Measurements from ENCODE around the gene SMAD6.

Gene SMAD6

DNA sequence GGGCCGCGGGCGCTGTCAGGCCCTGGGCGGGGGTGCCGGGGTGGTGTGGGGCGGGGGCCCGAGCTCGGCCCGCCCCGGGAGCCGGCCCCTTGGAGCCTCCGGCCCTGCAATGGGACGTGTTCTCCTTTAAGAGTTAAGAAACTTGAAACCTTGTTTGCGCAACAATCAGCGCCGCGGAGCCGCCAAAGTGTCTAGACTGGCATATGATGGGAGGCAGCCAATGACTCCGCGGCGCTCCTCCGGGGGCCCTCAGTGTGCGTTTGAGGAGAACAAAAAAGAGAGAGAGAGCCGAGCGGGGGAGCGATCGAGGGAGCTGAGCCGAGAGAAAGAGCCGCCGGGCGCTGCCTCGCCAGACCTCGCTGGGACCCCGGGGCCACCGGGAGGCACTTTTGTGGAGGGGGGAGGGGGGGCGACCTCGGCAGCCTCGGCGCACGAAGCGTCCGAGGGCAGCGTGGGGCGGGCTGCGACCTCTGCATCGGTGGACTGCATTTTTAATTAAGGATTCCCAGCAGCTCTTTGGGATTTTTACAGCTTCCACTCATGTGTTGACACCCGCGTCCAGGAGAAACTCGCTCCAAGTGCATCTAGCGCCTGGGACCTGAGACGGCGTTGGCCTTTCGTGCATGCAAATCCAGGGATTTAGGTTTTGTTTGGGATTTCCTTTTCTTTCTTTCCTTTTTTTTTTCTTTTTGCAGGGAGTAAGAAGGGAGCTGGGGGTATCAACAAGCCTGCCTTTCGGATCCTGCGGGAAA, at the start of gene SMAD6:
Gene SMAD6 (plus strand): TSS at position 202 of the 752 bp plus-strand sequence. CDS start 1,023 bp downstream, outside the sequence.
- peak; percentile 33 for DNase-seq (ENCODE audit: low read depth, low spot score)

GRCh38 chr15:66652806-66653205, 49.2 kb upstream of the SMAD6 start:
- no peak for DNase-seq (ENCODE audit: low read depth, low spot score)

- DNase-seq (ENCODE audit: low read depth, low spot score), result no peak
These were observed 48.6 kb upstream of the SMAD6 start for GRCh38 chr15:66653398-66653797.

GRCh38 chr15:66653852-66654251, 48.2 kb upstream of the SMAD6 start:
- DNase-seq (ENCODE audit: low read depth, low spot score), result no peak

DNA sequence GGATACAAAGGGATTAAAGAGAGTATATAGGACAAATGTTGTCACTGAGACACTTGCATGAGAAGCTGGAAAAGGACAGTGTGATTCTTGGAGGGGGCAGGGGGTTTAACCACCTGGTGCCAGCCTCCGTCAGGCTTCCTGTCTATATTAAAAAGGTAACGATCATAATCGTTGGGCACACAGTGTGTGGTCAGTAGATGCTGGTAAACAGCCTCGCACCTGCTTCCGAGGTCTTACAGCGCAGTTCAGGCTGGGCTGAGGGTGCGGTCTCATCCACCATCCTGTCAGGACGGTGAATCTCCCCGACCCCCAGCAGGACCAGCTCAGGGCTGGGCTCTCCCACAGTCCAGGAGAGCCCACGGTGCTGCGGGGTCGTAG, 47.7 kb upstream of the SMAD6 start:
- DNase-seq (ENCODE audit: low read depth, low spot score), result no peak

GRCh38 chr15:66654739-66655375, 47.2 kb upstream of the SMAD6 start:
- no peak for DNase-seq (ENCODE audit: low read depth, low spot score)

DNA sequence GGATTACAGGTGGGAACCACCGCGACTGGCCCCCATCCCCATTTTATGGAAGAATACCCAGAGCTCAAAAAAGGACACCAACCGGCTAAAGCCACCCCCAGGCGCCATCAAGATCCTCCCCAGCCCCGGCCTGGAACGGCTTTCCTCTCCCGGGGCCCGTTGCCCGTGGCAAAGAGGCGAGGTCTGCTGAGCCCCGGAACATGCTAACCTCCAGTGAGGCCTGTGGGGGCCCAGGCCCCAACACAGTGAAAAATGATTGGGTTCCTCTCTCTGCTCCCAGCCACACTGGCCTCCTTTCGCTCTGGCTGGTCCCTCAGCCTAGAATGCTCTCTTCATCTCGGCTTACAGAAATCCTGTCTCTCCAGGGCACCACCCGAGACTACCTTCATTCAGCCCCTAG, 46.5 kb upstream of the SMAD6 start:
- DNase-seq (ENCODE audit: low read depth, low spot score), result no peak

- DNase-seq (ENCODE audit: low read depth, low spot score), result no peak
These were observed 46.0 kb upstream of the SMAD6 start for GRCh38 chr15:66655997-66656396.

DNA sequence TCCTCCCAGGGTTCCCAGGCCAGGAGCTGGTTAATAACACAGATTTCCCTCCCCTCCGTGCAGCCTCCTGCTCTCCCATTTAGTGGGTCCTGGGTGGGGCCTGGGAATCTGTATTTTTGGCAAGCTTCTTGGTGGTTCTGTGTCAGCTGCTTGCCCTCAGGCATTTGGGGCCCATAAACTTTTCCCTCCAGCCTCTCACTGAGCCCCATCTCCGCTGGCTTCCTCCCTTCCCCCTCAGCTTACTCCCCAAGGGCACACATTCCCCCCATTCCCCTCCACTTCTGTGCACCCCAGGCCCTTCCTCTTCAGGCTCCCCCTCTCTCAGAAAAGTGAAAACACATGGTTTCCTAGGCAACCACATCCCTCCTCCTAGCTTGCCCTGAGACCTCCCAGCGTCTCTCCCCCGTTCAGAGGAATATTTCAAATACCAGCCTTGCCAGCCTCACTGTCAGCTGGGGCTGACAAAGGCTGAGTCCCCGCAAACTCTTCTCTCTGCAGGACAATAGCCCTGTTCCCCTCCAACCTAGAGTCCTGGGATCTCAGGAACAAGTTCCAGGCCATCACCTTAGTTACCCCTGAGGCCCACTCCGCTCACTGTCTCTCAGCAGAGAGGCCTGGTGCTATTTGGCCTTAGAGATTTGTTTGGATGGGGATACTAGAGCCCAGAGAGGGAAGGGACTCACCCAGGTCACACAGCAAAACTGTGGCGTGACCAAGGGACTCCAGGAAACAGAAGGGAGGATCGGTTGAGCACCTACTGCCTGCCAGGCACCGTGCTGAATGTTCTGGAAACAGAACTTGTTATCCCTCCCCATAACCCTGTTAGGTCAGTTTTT, 44.6 kb upstream of the SMAD6 start:
- DNase-seq (ENCODE audit: low read depth, low spot score), result no peak

GRCh38 chr15:66658044-66658443, 44.0 kb upstream of the SMAD6 start:
- DNase-seq (ENCODE audit: low read depth, low spot score), result no peak

- no peak for DNase-seq (ENCODE audit: low read depth, low spot score)
These were observed 43.2 kb upstream of the SMAD6 start for GRCh38 chr15:66658855-66659254.

GRCh38 chr15:66659384-66659783, 42.7 kb upstream of the SMAD6 start:
- DNase-seq (ENCODE audit: low read depth, low spot score), result no peak

GRCh38 chr15:66661432-66662096, 40.5 kb upstream of the SMAD6 start:
- DNase-seq (ENCODE audit: low read depth, low spot score), result no peak

DNA sequence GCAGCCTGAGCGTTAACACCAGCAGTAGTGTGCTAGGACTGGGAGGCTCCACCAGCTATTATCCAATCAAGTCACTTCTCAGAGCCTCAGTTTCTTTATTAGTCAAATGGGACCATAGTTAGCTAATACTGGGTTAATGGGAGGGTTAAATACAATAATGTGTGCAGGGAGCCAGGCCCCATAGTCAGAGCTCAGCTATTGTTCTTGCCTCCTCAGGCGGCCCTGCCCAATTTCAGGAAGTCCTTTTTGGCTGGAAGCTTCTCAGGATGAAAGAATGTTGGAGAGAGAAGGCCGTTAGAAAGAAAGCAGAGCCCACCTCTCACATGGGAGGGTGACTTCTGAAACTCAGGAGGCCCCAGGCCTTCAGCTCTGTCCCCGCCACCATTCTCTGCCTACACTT, 39.5 kb upstream of the SMAD6 start:
- DNase-seq (ENCODE audit: low read depth, low spot score), result no peak

- no peak for DNase-seq (ENCODE audit: low read depth, low spot score)
These were observed 38.4 kb upstream of the SMAD6 start for GRCh38 chr15:66663664-66664063.

- DNase-seq (ENCODE audit: low read depth, low spot score), result no peak
These were observed 31.9 kb upstream of the SMAD6 start for GRCh38 chr15:66670175-66670574.

DNA sequence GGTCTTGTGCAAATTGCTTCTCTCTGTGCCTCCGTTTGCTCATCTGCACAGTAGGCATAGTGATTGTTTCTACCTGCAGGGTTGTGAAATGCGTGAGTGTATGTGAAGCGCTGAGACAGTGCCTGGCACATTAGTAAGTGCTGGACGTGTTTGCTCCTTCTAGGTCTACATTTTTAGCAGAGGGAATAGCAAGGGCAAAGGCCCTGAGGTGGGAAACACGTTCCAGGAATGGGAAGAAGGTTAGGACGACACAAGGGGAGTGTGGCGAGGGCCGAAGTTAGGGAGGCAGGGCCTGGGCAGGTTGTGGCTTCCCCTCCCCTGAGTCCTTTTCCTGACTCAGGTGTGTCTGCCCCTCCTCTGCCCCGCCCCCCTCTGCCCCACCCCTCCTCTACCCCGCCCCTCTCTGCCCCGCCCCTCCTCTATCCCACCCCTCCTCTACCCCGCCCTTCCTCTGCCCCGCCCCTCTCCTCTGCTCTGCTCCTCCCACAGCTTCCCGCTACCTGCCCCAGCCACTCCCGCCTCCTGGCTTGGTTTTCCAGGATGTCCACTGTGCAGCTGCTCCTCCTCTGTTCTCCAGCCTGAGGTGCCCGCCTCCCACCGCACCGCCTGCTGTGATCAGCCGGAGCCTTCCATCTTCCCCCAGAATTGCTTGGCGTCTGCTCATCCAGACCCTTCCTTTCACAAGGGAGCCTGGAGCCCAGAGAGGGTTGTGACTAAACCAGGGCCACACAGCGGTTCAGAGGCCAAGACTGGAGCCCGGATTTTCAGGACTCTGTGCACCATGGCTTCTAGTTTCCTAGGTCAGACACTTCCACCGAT, 31.1 kb upstream of the SMAD6 start:
- DNase-seq (ENCODE audit: low read depth, low spot score), result no peak

- DNase-seq (ENCODE audit: low read depth, low spot score), result no peak
These were observed 29.2 kb upstream of the SMAD6 start for GRCh38 chr15:66672867-66673266.

- no peak for DNase-seq (ENCODE audit: low read depth, low spot score)
These were observed 28.4 kb upstream of the SMAD6 start for GRCh38 chr15:66673410-66674322.

GRCh38 chr15:66674756-66675155, 27.3 kb upstream of the SMAD6 start:
- DNase-seq (ENCODE audit: low read depth, low spot score), result no peak
